GM18508 (cell line): ENCODE measurements around the gene LIPK.
"Not testable (repeated sequence)": the region's sequence is repeated elsewhere in the genome, so short reads cannot be mapped to it uniquely, and the experiment has no call there.

Experiments used
- ATAC-seq: cut with Tn5 transposase; IDR thresholded peaks from one replicate; pipeline ENCODE4 v1.9.1; 2021; ENCODE audit warnings: moderate number of reproducible peaks; ENCODE audit not compliant: insufficient read depth, unreplicated experiment

LIPK gene

DNA sequence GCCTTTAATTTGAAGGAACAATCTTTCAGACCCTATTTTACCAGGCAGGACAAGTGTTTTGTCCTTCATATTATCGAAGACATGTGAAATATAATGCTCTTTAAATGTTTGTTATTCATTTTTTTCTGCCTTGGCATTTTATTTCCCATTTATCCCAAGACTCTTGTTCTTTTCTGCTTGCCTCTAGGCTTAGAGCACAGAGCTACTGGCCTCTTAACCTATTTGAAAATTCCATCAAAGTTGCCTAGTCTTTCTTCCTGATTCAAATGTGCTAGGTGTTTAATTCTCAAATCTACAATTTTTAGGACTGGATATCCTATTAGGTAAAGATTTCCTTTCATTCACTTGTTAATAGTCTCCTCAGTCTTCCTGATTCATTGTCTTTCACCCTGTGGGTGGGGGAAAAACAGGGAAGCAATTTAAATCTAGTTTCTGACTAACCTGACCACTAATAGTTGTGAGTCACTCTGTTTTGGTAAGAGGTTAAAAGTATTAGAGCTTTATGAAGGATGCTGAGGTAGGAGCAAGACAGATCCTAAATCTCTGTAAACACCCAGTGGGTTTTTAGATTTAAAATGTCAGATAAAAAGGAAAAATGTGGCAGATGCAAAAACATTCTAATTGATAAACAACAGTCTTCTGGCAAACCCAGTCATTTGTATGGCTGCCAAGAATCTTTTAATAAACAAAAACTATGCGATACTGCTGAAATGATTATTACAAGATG lies 1.5 kb downstream of the LIPK start:
- ATAC-seq: no peak

DNA sequence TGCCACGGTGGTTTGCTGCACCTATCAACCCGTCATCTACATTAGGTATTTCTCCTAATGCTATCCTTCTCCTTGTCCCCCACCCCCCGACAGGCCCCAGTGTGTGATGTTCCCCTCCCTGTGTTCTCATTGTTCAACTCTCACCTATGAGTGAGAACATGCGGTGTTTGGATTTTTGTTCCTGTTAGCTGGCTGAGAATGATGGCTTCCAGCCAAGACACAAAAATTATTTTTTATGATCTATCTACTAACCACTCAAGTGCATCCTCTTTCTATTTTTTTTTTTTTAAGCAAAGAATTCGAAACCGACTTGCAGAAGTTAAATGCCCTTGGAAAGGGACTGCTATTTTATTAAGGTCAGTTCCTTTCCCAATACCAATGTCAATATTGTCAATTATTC lies 3.3 kb downstream of the LIPK start:
- ATAC-seq: not testable (repeated sequence)

DNA sequence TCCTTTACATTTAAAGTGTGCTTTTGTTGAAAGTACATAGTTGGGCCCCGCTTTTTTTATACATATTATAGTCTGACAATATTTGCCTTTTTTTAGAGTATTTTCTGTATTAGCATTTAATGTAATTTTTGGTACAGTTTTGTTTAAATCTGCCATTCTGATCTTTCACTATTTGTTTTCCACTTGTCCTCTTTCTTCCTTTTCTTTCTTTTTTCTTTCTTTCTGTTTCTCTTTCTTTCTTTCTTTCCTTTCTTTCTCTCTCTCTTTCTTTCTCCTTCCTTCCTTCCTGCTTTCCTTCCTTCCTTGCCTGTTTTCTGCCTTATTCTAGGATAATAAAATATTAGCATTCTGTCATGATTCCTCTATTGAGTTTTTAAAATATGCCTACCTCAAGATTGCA lies 9.5 kb downstream of the LIPK start:
- no peak for ATAC-seq

DNA sequence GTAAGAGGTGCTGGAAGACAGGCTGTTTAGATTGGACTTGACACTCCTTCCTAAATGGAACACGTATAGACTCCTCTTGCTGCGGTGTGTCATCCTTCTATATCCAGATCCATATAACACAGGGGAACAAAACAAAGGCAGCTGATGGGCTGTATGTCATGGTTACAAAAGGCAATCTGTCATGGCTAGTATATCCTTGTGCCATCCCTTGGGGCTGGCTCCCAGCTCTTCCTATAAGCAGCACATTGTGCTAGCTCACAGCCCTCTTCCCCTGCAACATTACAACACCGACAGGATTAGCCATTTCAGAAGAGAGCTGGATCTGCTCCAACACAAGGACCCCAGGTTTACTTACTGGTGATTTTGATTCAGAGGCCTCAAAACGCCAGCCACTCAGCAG lies 15.3 kb downstream of the LIPK start:
- ATAC-seq: no peak

DNA sequence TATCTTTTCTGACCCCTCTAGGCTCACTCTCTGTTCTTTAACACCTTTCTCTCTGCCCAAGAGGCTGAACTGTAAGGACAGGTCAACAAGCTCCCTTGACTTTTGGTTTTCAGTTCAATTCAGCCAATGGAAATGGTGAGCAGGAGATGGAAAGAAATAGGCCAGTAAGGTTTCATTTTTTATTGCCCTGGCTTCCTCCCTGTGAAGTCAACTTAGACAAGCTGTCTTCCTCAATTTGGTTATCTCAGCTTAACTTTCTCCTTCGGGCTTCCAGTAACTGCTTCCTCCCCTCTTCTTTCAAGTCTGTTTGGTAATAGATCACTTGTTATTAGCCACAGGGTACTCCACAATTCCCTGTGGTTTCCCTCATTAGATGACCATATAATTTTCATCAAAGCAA lies 19.7 kb downstream of the LIPK start:
- no peak for ATAC-seq

DNA sequence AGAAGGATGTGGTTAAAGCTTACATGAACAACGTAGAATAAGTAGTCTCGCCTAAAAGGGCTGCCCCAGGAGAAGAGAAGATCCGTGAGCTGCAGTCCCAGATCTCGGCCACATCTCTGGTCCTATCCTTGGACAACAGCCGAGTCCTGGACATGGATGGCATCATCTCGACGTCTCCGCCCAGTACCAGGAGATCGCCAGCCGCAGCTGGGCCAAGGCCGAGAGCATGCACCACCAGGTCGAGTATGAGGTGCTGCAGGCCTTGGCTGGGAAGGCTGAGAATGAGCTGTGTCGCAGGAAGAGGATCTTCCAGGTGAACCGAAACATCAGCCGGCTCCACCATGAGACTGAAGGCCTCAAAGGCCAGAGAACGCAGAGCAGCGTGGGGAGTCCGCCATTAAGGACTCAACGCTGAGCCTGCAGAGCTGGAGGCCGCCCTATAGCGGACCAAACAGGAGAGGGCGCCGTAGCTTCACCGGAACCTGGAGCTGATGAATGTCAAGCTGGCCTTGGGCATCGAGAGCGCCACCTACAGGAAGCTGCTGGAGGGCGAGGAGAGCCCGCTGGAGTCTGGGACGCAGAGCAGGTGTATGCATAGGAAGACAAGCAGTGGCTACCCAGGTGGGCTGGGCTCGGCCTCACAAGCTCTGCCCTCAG lies 22.2 kb downstream of the LIPK start:
- ATAC-seq: no peak

DNA sequence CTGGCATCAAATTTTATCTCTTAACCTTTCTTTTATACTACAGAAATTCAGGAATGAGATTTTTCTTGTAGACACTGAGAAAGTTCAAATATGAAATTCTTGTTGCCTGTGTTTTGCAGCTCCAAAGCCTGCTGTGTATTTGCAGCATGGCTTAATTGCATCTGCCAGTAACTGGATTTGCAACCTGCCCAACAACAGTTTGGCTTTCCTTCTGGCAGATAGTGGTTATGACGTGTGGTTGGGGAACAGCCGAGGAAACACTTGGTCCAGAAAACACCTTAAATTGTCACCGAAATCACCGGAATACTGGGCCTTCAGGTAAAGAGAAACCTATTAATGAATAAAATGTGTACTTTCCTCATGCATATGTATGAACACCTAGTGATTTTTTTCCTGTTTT lies 24.8 kb downstream of the LIPK start:
- ATAC-seq: no peak

DNA sequence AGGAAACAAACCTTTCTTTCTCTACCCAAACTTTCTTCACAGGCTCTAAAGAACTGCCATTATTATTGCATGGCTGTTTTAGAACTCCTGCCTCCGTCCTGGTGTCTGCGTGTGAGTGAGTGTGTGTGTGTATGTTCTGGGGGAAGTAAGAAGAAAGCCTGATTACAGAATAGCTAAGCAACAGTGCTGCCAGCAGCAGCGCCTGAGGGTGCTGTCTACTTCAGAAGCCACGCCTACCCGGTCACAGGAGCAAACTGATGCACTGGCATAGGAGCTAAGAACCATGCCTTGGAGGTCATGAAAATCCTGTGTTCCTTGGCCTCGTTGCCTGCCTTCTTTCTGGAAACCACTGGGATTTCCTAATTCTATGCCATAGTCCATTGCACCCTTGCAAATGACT lies 25.2 kb downstream of the LIPK start:
- ATAC-seq: no peak

DNA sequence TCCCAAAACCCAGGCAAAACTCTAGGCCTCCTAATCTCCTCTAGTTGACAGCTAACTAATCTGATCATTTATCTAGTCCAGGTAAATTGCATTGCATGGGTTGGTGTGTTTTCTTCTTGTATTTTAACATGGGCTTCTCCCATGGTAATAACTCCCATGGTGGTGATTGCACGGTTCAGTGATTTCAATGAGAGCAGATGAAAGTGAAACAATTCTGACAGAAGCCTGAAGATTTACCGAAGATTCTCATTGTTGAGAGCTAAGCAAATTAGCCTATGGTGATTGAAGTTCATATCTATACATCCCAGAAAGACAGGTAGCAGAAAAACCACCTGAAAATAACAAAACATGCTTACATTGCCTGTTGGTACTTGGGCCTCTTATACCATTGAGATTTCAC lies 27.2 kb downstream of the LIPK start:
- ATAC-seq: no peak

DNA sequence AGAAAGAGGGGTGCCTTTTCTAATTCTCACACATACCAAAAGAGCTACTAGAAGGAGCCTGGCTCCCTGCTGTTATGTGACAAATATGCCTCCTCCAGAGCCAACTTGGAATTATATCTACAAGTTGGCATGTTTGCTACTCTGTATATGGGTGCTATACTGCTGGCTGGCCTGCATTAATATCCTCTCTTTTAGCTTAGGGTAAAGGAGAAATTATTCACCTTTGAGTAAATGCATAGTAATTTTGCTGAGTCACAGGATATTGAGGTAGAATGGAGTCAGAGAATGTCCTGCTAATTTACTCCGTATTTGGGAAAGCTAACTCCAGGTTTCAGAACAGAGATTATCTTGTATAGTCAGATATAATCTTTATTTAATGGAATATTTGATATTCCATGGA lies 29.6 kb downstream of the LIPK start:
- no peak for ATAC-seq

DNA sequence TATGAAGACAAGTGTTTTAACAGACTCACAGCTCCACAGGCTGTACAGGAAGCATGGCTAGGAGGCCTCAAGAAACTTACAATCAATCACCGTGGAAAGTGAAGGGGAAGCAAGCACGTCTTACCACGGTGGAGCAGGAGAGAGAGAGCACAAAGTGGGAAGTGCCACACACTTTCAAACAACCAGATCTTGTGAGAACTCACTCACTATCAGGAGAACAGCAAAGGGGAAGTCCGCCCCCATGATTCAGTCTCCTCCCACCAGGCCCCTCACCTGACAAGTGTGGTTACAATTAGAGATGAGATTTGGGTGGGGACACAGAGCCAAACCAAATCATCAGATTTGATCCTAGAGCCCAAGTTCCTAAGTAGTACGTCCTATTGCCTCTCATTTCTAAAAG lies 35.9 kb downstream of the LIPK start:
- ATAC-seq: not testable (repeated sequence)

DNA sequence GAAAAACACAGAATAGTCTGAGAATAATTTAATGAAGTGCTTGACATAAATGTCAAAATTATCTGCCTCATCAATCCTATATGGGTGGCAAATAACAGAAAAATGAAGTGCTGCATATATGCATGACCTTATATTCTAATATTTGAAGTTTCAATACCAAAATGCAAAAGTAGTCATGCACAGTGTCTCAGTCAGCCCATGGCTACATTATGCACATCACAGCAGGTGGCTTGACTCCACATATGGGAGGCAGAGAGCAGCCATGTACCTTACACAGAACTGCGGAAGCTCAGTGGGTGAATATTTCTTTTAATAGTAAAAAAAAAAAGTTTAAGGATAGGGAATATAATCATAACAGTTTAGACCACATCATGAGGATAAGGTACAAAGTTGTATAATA lies 36.4 kb downstream of the LIPK start:
- no peak for ATAC-seq

DNA sequence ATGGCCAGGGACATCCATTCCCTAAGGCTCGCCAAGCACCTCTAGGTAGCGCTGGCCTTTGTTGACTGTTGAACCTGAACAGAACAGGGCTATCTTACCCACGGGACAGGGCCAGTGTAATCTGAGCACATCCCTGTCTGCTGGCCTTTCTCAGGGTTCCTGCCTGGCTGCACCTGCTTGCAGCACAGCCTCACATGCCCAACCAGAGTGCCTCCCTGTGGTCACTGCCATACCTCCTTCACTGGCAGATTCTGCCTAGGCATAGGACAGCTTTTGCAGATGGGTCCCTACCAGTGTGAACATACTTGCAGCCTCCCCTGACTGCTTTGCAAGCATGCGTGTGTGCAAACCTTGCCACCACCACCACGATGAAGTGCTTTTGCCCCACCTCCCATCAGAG lies 38.0 kb downstream of the LIPK start:
- no peak for ATAC-seq

DNA sequence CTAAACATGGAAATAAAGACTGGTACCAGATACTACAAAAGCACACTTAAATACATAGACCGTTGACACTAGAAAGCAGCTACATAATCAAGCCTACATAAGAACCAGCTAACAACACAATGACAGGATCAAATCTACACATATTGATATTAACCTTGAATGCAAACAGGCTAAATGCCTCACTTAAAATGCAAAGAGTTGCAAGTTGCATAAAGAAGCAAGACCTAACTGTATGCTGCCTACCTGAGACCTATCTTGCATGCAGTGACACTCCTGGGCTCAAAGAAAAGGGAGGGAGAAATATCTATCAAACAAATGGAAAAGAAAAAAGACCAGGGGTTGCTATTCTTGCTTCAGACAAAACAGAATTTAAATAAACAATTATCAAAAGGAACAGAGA lies 39.6 kb downstream of the LIPK start:
- ATAC-seq: no peak

DNA sequence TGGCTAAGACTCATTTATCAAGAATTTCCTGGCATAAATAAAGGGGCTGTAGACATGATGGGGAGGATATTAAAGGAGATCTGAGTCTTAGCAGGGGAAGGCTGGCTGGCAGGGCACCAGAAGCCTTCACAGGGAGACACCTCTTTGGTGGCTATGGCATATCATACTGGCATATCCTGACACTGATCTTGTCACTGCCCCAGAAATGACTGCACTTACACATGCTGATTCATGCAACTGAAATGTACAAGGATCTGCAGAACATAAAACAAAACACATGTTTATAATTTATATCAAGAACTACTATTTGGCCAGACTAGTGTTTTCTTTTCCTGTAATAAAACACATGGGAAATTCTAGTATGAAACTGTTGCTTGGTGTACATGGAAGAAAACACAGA lies 48.2 kb downstream of the LIPK start:
- no peak for ATAC-seq

DNA sequence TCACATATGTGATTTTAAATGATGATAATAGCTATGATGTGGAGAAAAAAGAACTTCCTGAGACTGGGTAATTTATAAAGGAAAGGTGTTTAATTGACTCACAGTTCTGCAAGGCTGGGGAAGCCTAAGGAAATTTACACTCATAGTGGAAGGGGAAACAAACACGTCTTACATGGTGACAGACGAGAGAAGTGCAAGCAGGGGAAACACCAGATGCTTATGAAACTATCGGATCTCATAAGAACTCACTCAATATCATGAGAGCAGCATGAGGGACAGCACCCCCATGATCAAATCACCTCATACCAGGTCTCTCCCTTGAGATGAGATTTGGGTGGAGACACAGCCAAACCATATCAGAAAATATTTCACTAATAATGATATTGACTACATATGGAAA lies 49.7 kb downstream of the LIPK start:
- no peak for ATAC-seq

DNA sequence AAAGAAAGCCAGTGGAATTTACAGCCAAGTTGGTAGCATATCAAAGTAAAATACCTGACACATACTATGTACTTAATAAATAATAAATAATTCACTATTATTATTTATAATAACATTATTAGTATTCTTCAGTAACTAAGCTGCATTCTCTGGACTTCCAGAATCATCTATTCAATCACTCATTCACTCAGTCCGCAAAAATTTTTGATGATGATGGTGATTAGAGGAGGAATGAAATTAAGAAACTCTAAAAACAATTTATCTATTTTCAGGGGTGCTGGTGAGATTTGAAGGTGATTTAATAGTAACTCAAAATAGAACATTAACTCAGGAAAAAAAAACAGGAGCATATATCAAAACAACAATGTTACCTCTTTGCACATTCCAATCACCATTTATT lies 50.6 kb downstream of the LIPK start:
- no peak for ATAC-seq

DNA sequence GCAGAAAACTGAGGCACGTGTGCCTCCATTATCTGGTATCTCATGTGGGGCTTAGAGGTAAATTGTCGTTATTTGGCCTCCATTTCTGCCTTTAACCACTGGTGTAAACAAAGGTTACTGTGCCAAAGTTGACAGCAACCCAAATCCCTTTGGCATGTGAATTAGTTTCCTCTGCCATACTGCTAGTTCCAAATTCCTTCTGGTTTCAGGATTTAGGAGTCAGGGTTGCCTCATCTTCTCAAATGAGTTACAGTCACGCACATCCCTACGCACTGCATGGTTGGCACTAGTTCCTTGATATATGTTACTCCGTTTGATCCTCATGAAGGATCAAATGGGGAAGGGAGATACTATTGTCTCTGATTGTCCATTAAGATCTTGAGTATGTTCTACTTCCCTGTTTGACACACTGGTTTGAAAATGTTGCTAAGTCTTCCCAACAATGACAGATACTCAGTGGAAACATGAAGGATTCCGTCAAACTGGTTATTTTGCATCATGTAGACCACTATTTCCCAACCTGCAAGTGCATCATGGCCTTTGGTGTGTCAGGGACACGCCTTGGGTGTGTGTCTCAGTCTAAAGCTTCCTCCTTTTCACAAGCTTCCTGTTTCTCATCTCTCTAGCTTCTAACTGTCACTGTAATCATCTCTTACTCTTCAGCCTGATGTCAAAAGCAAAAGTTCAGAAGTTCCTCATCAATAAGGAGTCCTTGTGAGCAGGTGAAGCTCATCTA lies 53.5 kb downstream of the LIPK start, which contains the start of gene LIPN:
TSS of gene LIPN (plus strand) at position 655 of the 736 bp plus-strand sequence. CDS start 1,386 bp downstream, outside the sequence.
- ATAC-seq: no peak

DNA sequence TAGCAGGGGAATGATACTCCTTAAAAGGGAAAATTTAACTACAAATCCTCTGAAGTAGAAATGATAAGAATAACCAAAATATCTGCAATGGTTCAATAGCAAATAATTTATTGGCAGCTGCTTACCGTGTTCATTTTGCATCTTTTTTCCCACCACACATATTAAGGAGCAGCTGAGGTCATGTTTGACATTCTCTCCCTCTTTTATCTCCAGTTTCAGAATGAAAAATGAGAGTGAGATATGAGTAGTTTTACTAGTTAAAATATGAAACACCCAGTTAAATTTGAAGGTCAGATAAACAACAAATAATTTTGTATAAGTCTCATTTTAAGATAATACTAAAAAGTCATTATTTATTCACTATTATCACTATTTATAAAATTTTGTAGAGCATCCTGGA lies 56.9 kb downstream of the LIPK start:
- no peak for ATAC-seq

DNA sequence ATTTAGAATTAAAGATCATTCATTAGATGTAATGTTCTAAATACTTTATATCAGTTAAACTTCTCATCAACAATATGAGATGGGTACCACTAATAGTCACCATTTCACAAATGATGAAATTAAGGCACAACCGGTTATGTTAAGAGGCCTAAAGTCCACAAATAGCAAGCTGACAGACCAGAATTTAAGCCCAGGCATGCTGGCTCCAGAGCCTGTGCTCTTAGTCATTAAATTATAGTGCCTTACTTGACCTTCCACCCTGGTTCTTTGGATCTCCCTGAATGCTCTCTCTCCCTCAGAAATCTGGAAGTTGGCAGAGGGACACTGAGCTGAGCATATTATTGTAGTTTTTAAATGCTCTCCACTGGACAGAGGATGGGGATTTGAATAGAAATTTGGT lies 57.4 kb downstream of the LIPK start:
- no peak for ATAC-seq

DNA sequence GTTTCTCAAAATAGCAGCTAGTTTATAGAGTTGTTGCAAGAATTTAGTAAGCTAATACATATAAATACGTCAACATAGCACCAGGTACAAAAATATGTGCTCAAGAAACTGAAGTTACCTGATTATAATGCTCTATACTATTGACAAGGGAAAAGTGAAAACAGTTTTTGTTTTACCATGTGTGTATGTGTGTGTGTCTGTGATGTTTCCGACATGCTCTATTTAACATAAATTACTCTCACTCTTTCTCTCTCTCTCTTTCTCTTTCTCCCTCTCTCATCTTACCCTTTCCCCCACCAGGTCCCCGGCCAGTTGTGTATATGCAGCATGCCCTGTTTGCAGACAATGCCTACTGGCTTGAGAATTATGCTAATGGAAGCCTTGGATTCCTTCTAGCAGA lies 58.1 kb downstream of the LIPK start:
- no peak for ATAC-seq
